ENCODE data around the gene CCDC33. TPM values are rescaled to one million over a fixed set of nuclear protein-coding genes. Genes with fewer than 3 reads are reported as not detected.
A peak's percentile ranks its signal among the peaks of the same experiment; 100 is the strongest.
"Not testable (repeated sequence)": the region's sequence is repeated elsewhere in the genome, so short reads cannot be mapped to it uniquely, and the experiment has no call there.

The CCDC33 gene
- total RNA-seq, 1 experiment from 2014 or later: 3.5 TPM

- no peak for DNase-seq (ENCODE audit: low spot score)
- in situ Hi-C loops (cut with HindIII; ENCODE audit: low sequenced_read_pairs): no loop called here
Observed at GRCh38 chr15:74338676-74339075, 102.5 kb downstream of the CCDC33 start.

DNA sequence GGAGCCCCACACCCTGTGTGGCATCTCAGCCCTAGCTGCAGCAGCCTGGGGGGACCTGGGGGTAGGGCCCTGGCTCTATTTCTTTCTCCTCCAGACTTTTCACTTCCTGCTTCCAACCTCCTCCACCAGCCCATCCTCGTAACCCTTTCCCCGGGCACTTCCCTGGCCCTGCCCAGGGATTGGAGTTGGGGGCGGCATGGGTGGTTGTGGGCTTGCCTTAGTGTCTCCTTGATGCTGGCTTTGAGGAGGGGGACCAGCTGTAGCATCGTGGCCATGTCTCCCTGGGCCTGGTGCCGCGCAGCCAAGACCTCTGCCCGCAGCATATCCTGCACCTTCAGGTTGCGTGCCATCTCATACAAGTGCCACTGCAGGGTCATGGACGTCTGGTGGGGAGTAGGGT, 103.2 kb downstream of the CCDC33 start:
- in situ Hi-C loops (cut with HindIII; ENCODE audit: low sequenced_read_pairs): no loop called here
- no peak for DNase-seq (ENCODE audit: low spot score)

- DNase-seq (ENCODE audit: low spot score): no peak
- in situ Hi-C loops (cut with HindIII; ENCODE audit: low sequenced_read_pairs): no loop called here
Observed at GRCh38 chr15:74340150-74340549, 104.0 kb downstream of the CCDC33 start.

DNA sequence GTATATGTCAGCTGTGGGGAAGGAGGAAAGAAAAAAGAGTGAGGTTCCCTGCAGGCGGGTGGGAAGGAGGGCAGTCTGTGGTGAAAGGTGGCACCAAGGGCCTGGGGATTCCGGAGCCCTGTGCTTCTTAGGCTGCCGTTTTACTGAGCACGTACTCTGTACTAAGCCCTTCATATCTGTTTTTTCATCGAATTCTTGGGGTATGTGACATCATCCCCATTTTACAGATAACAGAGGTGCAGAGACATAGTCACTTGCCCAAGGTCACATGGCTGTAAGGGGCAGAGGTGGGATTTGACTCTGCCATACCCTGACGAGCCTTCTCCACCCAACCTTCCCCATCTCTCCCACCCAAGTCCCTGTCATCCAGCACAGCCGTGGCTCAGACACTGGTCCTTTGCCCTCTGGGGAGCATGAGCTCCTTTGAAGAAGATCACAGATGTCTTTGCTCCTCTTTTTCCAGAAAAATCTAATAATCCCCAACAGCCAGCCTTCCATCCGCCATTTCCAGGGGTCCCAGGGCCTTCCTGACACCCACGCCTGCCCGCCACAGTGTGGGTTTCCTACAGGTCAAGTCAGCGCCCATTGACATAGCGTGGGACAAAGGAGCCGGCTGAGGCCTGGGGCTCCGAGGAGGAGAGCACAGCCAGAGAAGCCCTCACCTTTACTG, 107.1 kb downstream of the CCDC33 start:
- no peak for DNase-seq (ENCODE audit: low spot score)
- in situ Hi-C loops (cut with HindIII; ENCODE audit: low sequenced_read_pairs): no loop called here

- DNase-seq (ENCODE audit: low spot score): no peak
Observed at GRCh38 chr15:74343797-74344127, 107.6 kb downstream of the CCDC33 start.

GRCh38 chr15:74345051-74345450, 108.9 kb downstream of the CCDC33 start:
- no peak for DNase-seq (ENCODE audit: low spot score)
- in situ Hi-C loops (cut with HindIII; ENCODE audit: low sequenced_read_pairs): no loop called here

More at GRCh38 chr15:74343797-74344127, 107.6 kb downstream of the CCDC33 start:
- in situ Hi-C loops (cut with HindIII; ENCODE audit: low sequenced_read_pairs): no loop called here

DNA sequence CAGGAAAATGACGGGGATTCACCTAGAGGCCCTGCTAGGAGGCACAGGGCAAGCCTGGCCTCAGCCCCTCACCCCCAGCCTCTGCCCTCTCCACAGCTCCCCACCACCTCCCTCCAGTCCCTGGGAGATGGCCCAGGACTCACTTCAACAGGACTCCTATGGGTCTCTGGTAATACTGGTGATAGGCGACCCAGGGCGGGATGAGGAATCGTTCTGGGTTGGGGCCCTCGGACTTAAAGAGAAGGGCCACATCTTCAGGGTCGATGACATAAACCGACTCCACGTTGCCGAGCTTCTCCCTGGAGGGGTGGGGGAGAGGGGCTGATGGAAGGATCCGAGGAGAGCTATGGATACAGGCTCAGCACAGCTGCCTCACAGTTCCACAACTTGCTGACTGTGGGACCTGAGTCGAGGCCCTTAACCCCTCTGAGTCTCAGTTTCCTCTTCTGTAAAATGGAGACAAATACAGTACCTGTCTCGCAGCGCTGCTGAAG, 111.7 kb downstream of the CCDC33 start:
- in situ Hi-C loops (cut with HindIII; ENCODE audit: low sequenced_read_pairs): no loop called here

DNA sequence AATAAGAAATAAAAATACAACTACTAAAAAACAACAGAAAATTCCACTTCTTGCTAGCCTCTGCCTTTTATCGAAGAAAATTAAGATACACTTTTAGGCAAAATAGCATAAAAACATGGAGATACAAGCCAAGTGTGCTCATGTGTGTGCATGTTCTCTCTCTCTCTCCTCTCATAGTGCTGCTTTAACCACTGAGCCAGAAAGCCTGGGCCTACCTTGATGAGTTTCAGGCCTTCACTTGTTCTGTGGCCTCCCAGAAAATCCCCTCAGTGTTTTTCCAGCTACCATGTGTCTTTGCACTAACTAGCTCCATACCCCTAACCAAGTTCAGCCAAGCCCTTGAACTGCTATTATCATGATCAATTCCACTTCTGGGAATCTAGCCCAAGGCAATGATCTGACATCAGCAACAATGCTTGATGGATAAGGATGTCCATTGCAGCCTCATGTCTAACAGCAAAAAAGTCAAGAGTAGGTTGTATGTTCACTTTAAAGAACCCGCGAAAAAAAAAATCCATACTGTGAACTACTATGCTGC, 113.2 kb downstream of the CCDC33 start:
- no peak for DNase-seq (ENCODE audit: low spot score)
- in situ Hi-C loops (cut with HindIII; ENCODE audit: low sequenced_read_pairs): no loop called here

More for the DNA sequence above, 111.7 kb downstream of the CCDC33 start:
- DNase-seq (ENCODE audit: low spot score): no peak

DNA sequence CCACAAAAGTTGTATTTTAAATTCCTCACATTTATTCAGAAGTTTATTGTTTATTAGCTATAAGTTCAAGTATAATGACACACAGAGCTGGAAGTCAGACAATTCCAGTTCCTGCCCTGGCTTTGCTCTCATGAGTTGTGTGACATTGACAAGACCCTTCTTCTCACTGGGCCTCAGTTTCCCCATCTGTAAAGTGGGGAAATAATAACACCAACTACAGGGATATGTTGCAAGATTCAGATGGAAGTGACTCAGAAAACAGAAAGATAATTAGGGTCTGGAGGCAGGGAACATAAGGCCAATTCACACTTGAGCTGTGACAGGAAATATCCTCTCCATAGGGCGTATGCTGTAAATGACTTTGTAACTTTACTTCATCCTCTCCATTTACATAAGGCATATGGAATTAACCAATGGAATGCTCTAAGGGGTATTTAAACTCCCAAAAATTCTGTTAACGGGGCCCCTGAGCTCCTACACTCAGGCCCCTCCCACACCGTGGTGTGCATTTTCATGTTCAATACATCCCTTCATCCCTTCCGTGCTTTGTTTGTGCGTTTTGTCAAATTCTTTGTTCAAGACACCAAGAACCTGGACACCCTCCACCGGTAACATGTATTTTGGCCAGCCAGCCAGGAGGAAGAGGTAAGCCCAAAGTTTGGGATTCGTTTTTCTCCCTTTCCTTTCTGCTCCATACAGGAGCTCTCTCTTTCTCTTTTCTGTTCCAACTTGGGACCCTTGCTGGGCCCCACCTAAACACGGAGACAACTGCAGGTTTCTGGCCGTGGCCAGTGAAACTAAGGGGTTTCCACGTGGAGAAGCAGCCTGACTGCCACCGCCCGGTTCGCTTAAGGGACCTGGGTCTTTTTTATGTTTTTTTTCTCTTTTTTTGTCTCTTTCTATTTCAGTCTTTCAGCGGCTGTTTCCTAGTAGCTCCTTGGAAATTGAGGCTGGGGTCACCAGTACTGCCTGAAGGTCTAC, 114.5 kb downstream of the CCDC33 start:
- in situ Hi-C loops (cut with HindIII; ENCODE audit: low sequenced_read_pairs): loop anchor here (25.0 kb wide), 1 partner anchor 412 kb away; no protein-coding TSS in a partner anchor
- DNase-seq (ENCODE audit: low spot score): no peak

GRCh38 chr15:74351670-74352069, 115.5 kb downstream of the CCDC33 start:
- DNase-seq (ENCODE audit: low spot score): no peak
- in situ Hi-C loops (cut with HindIII; ENCODE audit: low sequenced_read_pairs): loop anchor here (25.0 kb wide), 1 partner anchor 411 kb away; no protein-coding TSS in a partner anchor

- DNase-seq (ENCODE audit: low spot score): no peak
Observed at GRCh38 chr15:74352393-74352910, 116.3 kb downstream of the CCDC33 start.

DNA sequence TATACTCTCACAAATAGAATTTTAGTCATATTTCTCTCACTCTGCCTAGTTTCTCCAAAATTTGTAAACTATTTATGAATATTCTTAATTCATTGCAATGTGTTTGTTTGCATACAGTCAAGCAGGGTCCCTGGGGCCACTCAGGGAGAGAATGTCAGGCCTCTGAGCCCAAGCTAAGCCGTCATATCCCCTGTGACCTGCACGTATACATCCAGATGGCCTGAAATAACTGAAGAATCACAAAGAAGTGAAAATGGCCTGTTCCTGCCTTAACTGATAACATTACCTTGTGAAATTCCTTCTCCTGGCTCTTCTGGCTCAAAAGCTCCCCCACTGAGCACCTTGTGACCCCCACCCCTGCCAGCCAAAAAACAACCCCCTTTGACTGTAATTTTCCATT, 117.9 kb downstream of the CCDC33 start:
- in situ Hi-C loops (cut with HindIII; ENCODE audit: low sequenced_read_pairs): loop anchor here (25.0 kb wide), 1 partner anchor 408 kb away; no protein-coding TSS in a partner anchor
- DNase-seq (ENCODE audit: low spot score): not testable (repeated sequence)

More at GRCh38 chr15:74352393-74352910, 116.3 kb downstream of the CCDC33 start:
- in situ Hi-C loops (cut with HindIII; ENCODE audit: low sequenced_read_pairs): loop anchor here (25.0 kb wide), 1 partner anchor 410 kb away; no protein-coding TSS in a partner anchor

GRCh38 chr15:74356050-74356449, 119.9 kb downstream of the CCDC33 start:
- DNase-seq (ENCODE audit: low spot score): not testable (repeated sequence)
- in situ Hi-C loops (cut with HindIII; ENCODE audit: low sequenced_read_pairs): loop anchor here (25.0 kb wide), 1 partner anchor 406 kb away; no protein-coding TSS in a partner anchor

DNA sequence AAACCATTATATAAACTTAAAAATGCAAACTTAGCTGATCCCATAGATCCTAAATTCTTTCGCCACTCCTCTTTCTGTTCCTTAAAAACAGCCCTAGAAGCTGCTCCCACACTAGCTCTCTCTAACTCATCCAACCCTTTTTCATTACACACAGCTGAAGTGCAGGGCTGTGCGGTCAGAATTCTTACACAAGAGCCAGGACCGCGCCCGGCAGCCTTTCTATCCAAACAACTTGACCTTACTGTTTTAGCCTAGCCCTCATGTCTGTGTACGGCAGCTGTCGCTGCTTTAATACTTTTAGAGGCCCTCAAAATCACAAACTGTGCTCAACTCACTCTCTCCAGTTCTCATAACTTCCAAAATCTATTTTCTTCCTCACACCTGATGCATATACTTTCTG, 121.4 kb downstream of the CCDC33 start:
- in situ Hi-C loops (cut with HindIII; ENCODE audit: low sequenced_read_pairs): loop anchor here (25.0 kb wide), 1 partner anchor 405 kb away; no protein-coding TSS in a partner anchor

GRCh38 chr15:74359376-74359775, 123.2 kb downstream of the CCDC33 start:
- in situ Hi-C loops (cut with HindIII; ENCODE audit: low sequenced_read_pairs): loop anchor here (25.0 kb wide), 1 partner anchor 403 kb away; no protein-coding TSS in a partner anchor

More for the DNA sequence above, 121.4 kb downstream of the CCDC33 start:
- not testable (repeated sequence) for DNase-seq (ENCODE audit: low spot score)

DNA sequence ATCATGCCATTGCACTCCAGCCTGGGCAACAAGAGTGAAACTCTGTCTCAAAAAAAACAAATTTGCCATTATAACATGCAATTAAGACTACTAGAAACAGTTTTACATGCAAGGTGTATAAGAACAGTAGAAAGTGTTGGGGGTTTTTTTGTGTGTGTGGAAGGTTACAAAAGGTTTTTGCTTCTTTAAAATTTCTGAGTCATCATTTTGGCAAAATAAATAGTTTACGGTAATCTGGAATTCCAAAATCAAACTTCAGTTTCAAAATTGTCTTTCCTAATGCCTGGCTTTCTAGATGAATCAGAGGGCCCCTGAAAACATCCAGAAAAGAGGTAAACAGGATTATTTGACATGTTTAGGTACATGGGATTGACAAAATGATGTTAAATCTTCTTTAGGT, 124.7 kb downstream of the CCDC33 start:
- in situ Hi-C loops (cut with HindIII; ENCODE audit: low sequenced_read_pairs): loop anchor here (25.0 kb wide), 1 partner anchor 401 kb away; no protein-coding TSS in a partner anchor
- not testable (repeated sequence) for DNase-seq (ENCODE audit: low spot score)

More at GRCh38 chr15:74359376-74359775, 123.2 kb downstream of the CCDC33 start:
- DNase-seq (ENCODE audit: low spot score): peak; percentile 64

- in situ Hi-C loops (cut with HindIII; ENCODE audit: low sequenced_read_pairs): loop anchor here (25.0 kb wide), 1 partner anchor 400 kb away; no protein-coding TSS in a partner anchor
Observed at GRCh38 chr15:74362482-74362881, 126.4 kb downstream of the CCDC33 start.

DNA sequence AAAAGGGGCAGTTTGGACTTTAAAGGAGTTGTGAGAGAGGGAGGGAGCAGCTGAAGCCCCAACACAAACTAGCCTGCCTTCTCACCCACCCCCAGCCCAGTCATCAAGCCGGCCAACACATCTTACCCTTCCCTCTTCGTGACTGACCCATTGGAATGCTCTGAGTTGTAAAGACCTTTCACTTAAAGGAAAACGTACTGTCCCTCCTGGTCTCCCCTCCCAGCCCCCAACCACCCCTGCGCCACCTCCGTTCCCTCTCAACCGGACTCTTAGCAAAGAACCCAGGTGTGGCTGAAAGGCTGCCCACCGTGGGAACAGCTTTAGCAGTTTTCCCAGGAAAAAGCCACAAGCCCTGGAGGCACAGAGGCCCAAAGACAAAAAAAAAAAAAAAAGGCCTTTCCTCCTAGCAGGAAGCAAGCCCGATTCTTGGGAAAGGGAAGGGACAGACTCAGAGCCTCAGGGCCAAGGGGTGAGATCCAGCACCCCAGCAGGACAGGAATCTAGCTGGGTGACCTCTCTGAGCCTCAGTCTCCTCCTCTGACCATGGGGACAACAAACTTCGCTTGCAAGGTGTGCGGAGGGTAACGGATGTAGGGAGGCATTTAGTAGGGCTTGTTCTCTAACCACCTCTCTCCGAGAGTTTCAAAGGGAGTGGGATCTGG, 128.9 kb downstream of the CCDC33 start:
- in situ Hi-C loops (cut with HindIII; ENCODE audit: low sequenced_read_pairs): loop anchor here (25.0 kb wide), 1 partner anchor 397 kb away; no protein-coding TSS in a partner anchor
- DNase-seq (ENCODE audit: low spot score): no peak

More at GRCh38 chr15:74362482-74362881, 126.4 kb downstream of the CCDC33 start:
- no peak for DNase-seq (ENCODE audit: low spot score)
